ENCODE measurements around the gene LDLRAD3. TPM values are rescaled to one million over a fixed set of nuclear protein-coding genes. Genes with fewer than 3 reads are reported as not detected.

Gene LDLRAD3
- polyA plus RNA-seq, 1 of the 3 experiments (the other 2 are of a cell fraction): 10.6 TPM

GRCh38 chr11:35963911-35964310 is 20.0 kb downstream of the LDLRAD3 start:
- H3K4me3 ChIP-seq (ENCODE audit: low read depth in 2 of 2, low read length in 1 of 2): no peak overlapping the region
- H2AFZ ChIP-seq (ENCODE audit: low read depth): no peak overlapping the region
- H3K4me2 ChIP-seq: no peak overlapping the region
- ChIA-PET CTCF (no interaction called here), POLR2A (no interaction called here)
- peaks cover 61% of the 10 kb centered on the region for H3K79me2 ChIP-seq (ENCODE audit: insufficient read depth)
- 100% methylated on average over 3 of the region's 3 CpGs for WGBS (ENCODE audit: low lambda C conversion rate)
- H3K9me3 ChIP-seq: no peaks in the 10 kb centered on the region
- H3K4me1 ChIP-seq (ENCODE audit: control insufficient read depth in 1 of 2, insufficient read depth in 2 of 2, low read depth in 1 of 2, low read length in 1 of 2): peaks cover 0 to 18% of the 10 kb centered on the region in 2 experiments; a peak in 2 of 4 replicates
- no peak overlapping the region for H3K27ac ChIP-seq (ENCODE audit: low read depth in 2 of 2, low read length in 1 of 2)
- no peaks in the 10 kb centered on the region for H3K9me2 ChIP-seq
- TF ChIP-seq NFIC (IDR thresholded peaks at IDR 0.05; ENCODE audit: borderline replicate concordance) (no peak), MAX (IDR thresholded peaks at IDR 0.05; ENCODE audit: low read depth) (no peak), SIN3A (IDR thresholded peaks at IDR 0.05; ENCODE audit: borderline replicate concordance, low read depth, low read length) (no peak), JUND (IDR thresholded peaks at IDR 0.05) (no peak), RXRA (IDR thresholded peaks at IDR 0.05; ENCODE audit: borderline replicate concordance, low read depth) (no peak), RAD21 (IDR thresholded peaks at IDR 0.05; ENCODE audit: low read length) (no peak), YY1 (IDR thresholded peaks at IDR 0.05; ENCODE audit: low read depth) (no peak), REST (IDR thresholded peaks at IDR 0.05; ENCODE audit: low read depth, low read length) (no peak), MXI1 (IDR thresholded peaks at IDR 0.05; ENCODE audit: low read depth, low read length) (no peak), GABPA (IDR thresholded peaks at IDR 0.05; ENCODE audit: low read depth) (no peak), EP300 (IDR thresholded peaks at IDR 0.05; ENCODE audit: borderline replicate concordance in 1 of 2, low read depth in 1 of 2, low read length in 1 of 2) (no peak), GATA2 (CRISPR knock-in tag; IDR thresholded peaks at IDR 0.05) (no peak), FOXM1 (IDR thresholded peaks at IDR 0.05; ENCODE audit: low read depth) (no peak), CHD2 (IDR thresholded peaks at IDR 0.05; ENCODE audit: low read length, partially characterized antibody) (no peak), MEF2A (IDR thresholded peaks at IDR 0.05; ENCODE audit: borderline replicate concordance, low read depth) (no peak), POLR2AphosphoS5 (IDR thresholded peaks at IDR 0.05; ENCODE audit: low read depth, low read length) (no peak)
- H3F3A ChIP-seq (replicated peaks; ENCODE audit: insufficient read depth): no peaks in the 10 kb centered on the region
- no peak overlapping the region for H3K9ac ChIP-seq
- DNase-seq: no peak
- no peaks in the 10 kb centered on the region for H3K36me3 ChIP-seq (replicated peaks in 1 of 2; ENCODE audit: control insufficient read depth in 1 of 2, insufficient read depth in 2 of 2, low read length in 1 of 2)
- no peaks in the 10 kb centered on the region for H3K27me3 ChIP-seq (ENCODE audit: insufficient read depth)
- 0 out of 2 replicates have a peak, but pooled peaks cover 5% of the 10 kb centered on the region for H4K20me1 ChIP-seq (ENCODE audit: insufficient read depth)

GRCh38 chr11:35964841-35965240 is 21.0 kb downstream of the LDLRAD3 start:
- Histone ChIP-seq H3F3A (replicated peaks; ENCODE audit: insufficient read depth) (no peaks in the 10 kb centered on the region), H3K79me2 (ENCODE audit: insufficient read depth) (peaks cover 53% of the 10 kb centered on the region), H3K4me2 (no peak overlapping the region), H3K36me3 (replicated peaks in 1 of 2; ENCODE audit: control insufficient read depth in 1 of 2, insufficient read depth in 2 of 2, low read length in 1 of 2) (no peaks in the 10 kb centered on the region), H2AFZ (ENCODE audit: low read depth) (no peak overlapping the region), H3K9me2 (no peaks in the 10 kb centered on the region), H4K20me1 (ENCODE audit: insufficient read depth) (0 out of 2 replicates have a peak, but pooled peaks cover 5% of the 10 kb centered on the region), H3K27me3 (ENCODE audit: insufficient read depth) (no peaks in the 10 kb centered on the region), H3K27ac (ENCODE audit: low read depth in 2 of 2, low read length in 1 of 2) (peak overlapping the region in 1 of 2 experiments; percentile 41; a peak in 1 of 4 replicates), H3K4me1 (ENCODE audit: control insufficient read depth in 1 of 2, insufficient read depth in 2 of 2, low read depth in 1 of 2, low read length in 1 of 2) (peaks cover 0 to 20% of the 10 kb centered on the region in 2 experiments; a peak in 2 of 4 replicates), H3K4me3 (ENCODE audit: low read depth in 2 of 2, low read length in 1 of 2) (no peak overlapping the region), H3K9me3 (no peaks in the 10 kb centered on the region), H3K9ac (no peak overlapping the region)
- CTCF ChIA-PET: interaction anchor here (1.1 kb wide), 1 partner anchor 143 kb away, joined by 4 read pairs; no protein-coding TSS in a partner anchor
- 81% methylated on average over 2 of the region's 2 CpGs for WGBS (ENCODE audit: low lambda C conversion rate)
- POLR2A ChIA-PET: no interaction called here
- DNase-seq: no peak
- TF ChIP-seq TCF12 (IDR thresholded peaks at IDR 0.05) (no peak), MAX (IDR thresholded peaks at IDR 0.05; ENCODE audit: low read depth) (no peak), RFX5 (IDR thresholded peaks at IDR 0.05; ENCODE audit: low read length) (no peak), ELF1 (IDR thresholded peaks at IDR 0.05) (no peak), RCOR1 (IDR thresholded peaks at IDR 0.05; ENCODE audit: low read length) (no peak), CHD2 (IDR thresholded peaks at IDR 0.05; ENCODE audit: low read length, partially characterized antibody) (no peak)

Measured in SK-N-SH (cell line).